Measurements from ENCODE around the gene NPL. TPM values are rescaled to one million over a fixed set of nuclear protein-coding genes. Genes with fewer than 3 reads are reported as not detected.

Gene NPL
- 5.1 TPM for polyA plus RNA-seq (ENCODE audit: insufficient read length)

GRCh38 chr1:182789138-182790076, at the start of gene NPL:
TSS of gene NPL (plus strand) at chr1:182789773. CDS start at chr1:182794372, 4,599 bp downstream.
- no peak for DNase-seq (ENCODE audit: low read depth)

GRCh38 chr1:182740120-182740519, 49.5 kb upstream of the NPL start:
- DNase-seq (ENCODE audit: low read depth): no peak

- DNase-seq (ENCODE audit: low read depth): no peak
Observed at GRCh38 chr1:182742780-182743179, 46.8 kb upstream of the NPL start.

- no peak for DNase-seq (ENCODE audit: low read depth)
Observed at GRCh38 chr1:182752077-182752988, 37.2 kb upstream of the NPL start.

- no peak for DNase-seq (ENCODE audit: low read depth)
Observed at GRCh38 chr1:182754087-182754486, 35.5 kb upstream of the NPL start.

- no peak for DNase-seq (ENCODE audit: low read depth)
Observed at GRCh38 chr1:182754543-182755314, 34.8 kb upstream of the NPL start.

GRCh38 chr1:182755632-182756031, 33.9 kb upstream of the NPL start:
- DNase-seq (ENCODE audit: low read depth): no peak

GRCh38 chr1:182756423-182756822, 33.1 kb upstream of the NPL start:
- DNase-seq (ENCODE audit: low read depth): no peak

GRCh38 chr1:182761396-182762395, 27.9 kb upstream of the NPL start:
- DNase-seq (ENCODE audit: low read depth): no peak

- no peak for DNase-seq (ENCODE audit: low read depth)
Observed at GRCh38 chr1:182762536-182762935, 27.0 kb upstream of the NPL start.

GRCh38 chr1:182764029-182764727, 25.4 kb upstream of the NPL start:
- DNase-seq (ENCODE audit: low read depth): no peak

GRCh38 chr1:182765391-182765790, 24.2 kb upstream of the NPL start:
- DNase-seq (ENCODE audit: low read depth): no peak

- DNase-seq (ENCODE audit: low read depth): no peak
Observed at GRCh38 chr1:182766050-182766449, 23.5 kb upstream of the NPL start.

GRCh38 chr1:182766881-182767645, 22.5 kb upstream of the NPL start:
- DNase-seq (ENCODE audit: low read depth): no peak

- DNase-seq (ENCODE audit: low read depth): no peak
Observed at GRCh38 chr1:182768963-182769362, 20.6 kb upstream of the NPL start.

GRCh38 chr1:182770232-182770631, 19.3 kb upstream of the NPL start:
- no peak for DNase-seq (ENCODE audit: low read depth)

- no peak for DNase-seq (ENCODE audit: low read depth)
Observed at GRCh38 chr1:182771187-182771984, 18.2 kb upstream of the NPL start.

- no peak for DNase-seq (ENCODE audit: low read depth)
Observed at GRCh38 chr1:182777386-182777785, 12.2 kb upstream of the NPL start.

Measured in forelimb muscle (tissue), 1 donor.